H1 (cell line): Measurements from ENCODE around the gene DOCK10. TPM values are rescaled to one million over a fixed set of nuclear protein-coding genes. Genes with fewer than 3 reads are reported as not detected.

ENCODE experiments used
- CTCF ChIA-PET: fragments of 300-600 bp; sonication (Branson Sonifier 250); formaldehyde crosslinking; loops from one replicate; lab custom pipeline; 2021; ENCODE audit not compliant: partially characterized antibody; lab: Charles Lee
- POLR2A ChIA-PET: fragments of 300-600 bp; sonication (Branson Sonifier 250); formaldehyde crosslinking; loops from one replicate; lab custom pipeline; 2021; ENCODE audit warnings: inconsistent platforms; ENCODE audit not compliant: partially characterized antibody; lab: Charles Lee
- DNase-seq, 2 experiments: peaks; one replicate each; pipeline versions ENCODE4 v3.0.0 to v3.0.0-alpha.2; 2010 to 2022; ENCODE audit warnings: low spot score in 2 of 2, low read depth in 1 of 2, mixed read lengths in 1 of 2
- FAIRE-seq: peaks from 2 replicates; lab custom pipeline; 2011; peaks lifted over from hg19 to GRCh38; lab: Jason Lieb, UNC
- H2AFZ ChIP-seq: 2 replicates; pipeline ENCODE4 v1.8.1; 2012; ENCODE audit warnings: low read length, inconsistent platforms
- H2AK5ac ChIP-seq: 2 replicates; pipeline ENCODE4 v1.6.1; 2013; ENCODE audit warnings: low read depth, low read length
- H2BK120ac ChIP-seq: replicated peaks from 2 replicates; pipeline ENCODE3; 2013; ENCODE audit warnings: low read depth, low read length, inconsistent platforms
- H2BK12ac ChIP-seq: 2 replicates; pipeline ENCODE4 v1.6.1; 2013; ENCODE audit warnings: low read depth, low read length
- H2BK15ac ChIP-seq: 2 replicates; pipeline ENCODE4 v1.6.1; 2013; ENCODE audit warnings: low read length
- H2BK20ac ChIP-seq: 2 replicates; pipeline ENCODE4 v1.6.1; 2013; ENCODE audit warnings: low read length
- H2BK5ac ChIP-seq: 2 replicates; pipeline ENCODE4 v1.6.1; 2013; ENCODE audit warnings: low read depth, low read length
- H3K14ac ChIP-seq: 2 replicates; pipeline ENCODE4 v1.6.1; 2013; ENCODE audit warnings: inconsistent platforms; ENCODE audit not compliant: insufficient read length
- H3K18ac ChIP-seq: 2 replicates; pipeline ENCODE4 v1.6.1; 2013; ENCODE audit warnings: low read length; ENCODE audit errors: extremely low read depth
- H3K23ac ChIP-seq: 2 replicates; pipeline ENCODE4 v1.6.1; 2013; ENCODE audit warnings: inconsistent platforms; ENCODE audit not compliant: insufficient read length
- H3K23me2 ChIP-seq: 2 replicates; pipeline ENCODE4 v1.6.1; 2013; ENCODE audit warnings: low read depth, low read length
- H3K27ac ChIP-seq: 2 replicates; pipeline ENCODE4 v1.6.1; 2011; ENCODE audit warnings: low read depth, low read length, inconsistent platforms
- H3K27me3 ChIP-seq, 4 experiments: replicated peaks in 1 of 4; 1 replicate in 1 of 4; 2 replicates in 3 of 4; pipeline versions ENCODE4 v1.6.1 to v1.8.1; 2011 to 2013; ENCODE audit warnings: low read length in 3 of 4, mild to moderate bottlenecking in 3 of 4, inconsistent platforms in 2 of 4, mixed read lengths in 2 of 4, moderate library complexity in 1 of 4; ENCODE audit not compliant: control insufficient read depth in 3 of 4, insufficient read depth in 3 of 4; ENCODE audit errors: extremely low read depth in 1 of 4
- H3K36me3 ChIP-seq, 4 experiments: 2 replicates each; pipeline versions ENCODE4 v1.6.1 to v1.8.1; 2011 to 2013; ENCODE audit warnings: mild to moderate bottlenecking in 4 of 4, low read length in 3 of 4, moderate library complexity in 2 of 4, control low read depth in 1 of 4, inconsistent platforms in 1 of 4; ENCODE audit not compliant: insufficient read depth in 4 of 4, control insufficient read depth in 2 of 4
- H3K4ac ChIP-seq: replicated peaks from 2 replicates; pipeline ENCODE3; 2013; ENCODE audit warnings: low read length, low read depth, mixed read lengths, inconsistent platforms; ENCODE audit not compliant: insufficient read length
- H3K4me1 ChIP-seq, 4 experiments: replicated peaks in 1 of 4; 1 replicate in 1 of 4; 2 replicates in 3 of 4; pipeline versions ENCODE4 v1.6.1 to v1.8.1; 2011 to 2013; ENCODE audit warnings: low read length in 3 of 4, inconsistent platforms in 2 of 4, mixed read lengths in 1 of 4; ENCODE audit not compliant: insufficient read depth in 4 of 4, control insufficient read depth in 3 of 4
- H3K4me2 ChIP-seq, 2 experiments: 2 replicates each; pipeline versions ENCODE4 v1.6.1 to v1.8.1; 2011 to 2013; ENCODE audit warnings: low read depth in 2 of 2, low read length in 2 of 2, control low read depth in 1 of 2, inconsistent platforms in 1 of 2, mild to moderate bottlenecking in 1 of 2; ENCODE audit not compliant: insufficient read depth in 1 of 2
- H3K4me3 ChIP-seq, 4 experiments: fragments of 200-600, 300-600 bp in 1 of 4; sonication (generic), shearing (Covaris generic), sonication (Bioruptor Twin) in 1 of 4; 2 replicates each; pipeline versions ENCODE4 v1.5.1 to v1.8.1; 2011 to 2016; ENCODE audit warnings: low read length in 4 of 4, low read depth in 3 of 4, control low read depth in 2 of 4, inconsistent platforms in 2 of 4, mild to moderate bottlenecking in 2 of 4, mixed read lengths in 1 of 4, moderate library complexity in 1 of 4; ENCODE audit not compliant: insufficient read depth in 2 of 4; ENCODE audit errors: extremely low read depth in 1 of 4
- H3K56ac ChIP-seq: replicated peaks from 2 replicates; pipeline ENCODE3; 2013; ENCODE audit warnings: low read depth, mild to moderate bottlenecking, mixed read lengths, low read length, inconsistent platforms; ENCODE audit not compliant: insufficient read length
- H3K79me1 ChIP-seq: 2 replicates; pipeline ENCODE4 v1.6.1; 2013; ENCODE audit warnings: low read depth, low read length, control low read depth
- H3K79me2 ChIP-seq, 2 experiments: 2 replicates each; pipeline versions ENCODE4 v1.6.1 to v1.8.1; 2012 to 2013; ENCODE audit warnings: low read length in 2 of 2, mild to moderate bottlenecking in 2 of 2, inconsistent platforms in 1 of 2; ENCODE audit not compliant: insufficient read depth in 2 of 2, control insufficient read depth in 1 of 2
- H3K9ac ChIP-seq, 4 experiments: replicated peaks in 1 of 4; 1 replicate in 1 of 4; 2 replicates in 3 of 4; pipeline versions ENCODE4 v1.6.1 to v1.8.1; 2011 to 2013; ENCODE audit warnings: low read depth in 3 of 4, low read length in 3 of 4, control low read depth in 2 of 4, mild to moderate bottlenecking in 2 of 4, moderate library complexity in 2 of 4, inconsistent platforms in 1 of 4; ENCODE audit errors: extremely low read depth in 1 of 4
- H3K9me3 ChIP-seq, 2 experiments: 2 replicates each; pipeline versions ENCODE4 v1.6.1 to v1.8.1; 2012 to 2013; ENCODE audit warnings: mild to moderate bottlenecking in 2 of 2, moderate library complexity in 2 of 2, control low read depth in 1 of 2, inconsistent platforms in 1 of 2, low read depth in 1 of 2, low read length in 1 of 2, mixed read lengths in 1 of 2; ENCODE audit not compliant: insufficient read depth in 2 of 2
- H4K20me1 ChIP-seq, 2 experiments: replicated peaks in 1 of 2; 2 replicates each; pipeline versions ENCODE3 to v1.8.1; 2011 to 2013; ENCODE audit warnings: inconsistent platforms in 2 of 2, low read length in 2 of 2, mild to moderate bottlenecking in 1 of 2; ENCODE audit not compliant: insufficient read depth in 2 of 2, control insufficient read depth in 1 of 2
- H4K5ac ChIP-seq: 2 replicates; pipeline ENCODE4 v1.6.1; 2013; ENCODE audit warnings: low read length, low read depth, mixed read lengths, inconsistent platforms; ENCODE audit not compliant: insufficient read length
- H4K8ac ChIP-seq: 2 replicates; pipeline ENCODE4 v1.8.0; 2013; ENCODE audit warnings: mild to moderate bottlenecking, moderate library complexity, low read length, inconsistent platforms; ENCODE audit not compliant: insufficient read depth; ENCODE audit errors: extremely low read depth
- H4K91ac ChIP-seq: replicated peaks from 2 replicates; pipeline ENCODE3; 2013; ENCODE audit warnings: low read length, mixed read lengths, inconsistent platforms; ENCODE audit not compliant: insufficient read length
- CBX5 ChIP-seq: fragments of 300-800, 300-1000 bp; sonication (generic); IDR thresholded peaks from 2 replicates; pipeline ENCODE4 v1.7.1; 2016; ENCODE audit warnings: antibody characterized with exemption, low read length, low read depth
- CBX8 ChIP-seq: fragments of 300-800, 300-1000 bp; sonication (generic); IDR thresholded peaks from 2 replicates; pipeline ENCODE4 v1.7.1; 2016; ENCODE audit warnings: low read depth, low read length, borderline replicate concordance
- EZH2 ChIP-seq: fragments of 200-600 bp; sonication (generic); IDR thresholded peaks from 2 replicates; pipeline ENCODE4 v1.7.1; 2012; ENCODE audit warnings: low read depth, mild to moderate bottlenecking, moderate library complexity, low read length, inconsistent platforms; ENCODE audit not compliant: severe bottlenecking
- HDAC6 ChIP-seq: IDR thresholded peaks from one replicate; pipeline ENCODE4 v1.7.1; 2012; ENCODE audit warnings: low read depth, mild to moderate bottlenecking, inconsistent platforms, low read length, moderate library complexity
- POU5F1 ChIP-seq: IDR thresholded peaks from 2 replicates; pipeline ENCODE4 v1.6.1; 2011; ENCODE audit warnings: low read depth, mild to moderate bottlenecking, low read length, moderate library complexity
- RAD21 ChIP-seq, 2 experiments: IDR thresholded peaks in 1 of 2; conservative IDR thresholded peaks in 1 of 2; 2 replicates each; pipeline ENCODE4 v1.6.1; 2011; ENCODE audit warnings: low read depth in 2 of 2, low read length in 2 of 2, improper control_type of control experiment in 1 of 2, inconsistent platforms in 1 of 2, mild to moderate bottlenecking in 1 of 2, moderate library complexity in 1 of 2
- RBBP5 ChIP-seq: IDR thresholded peaks from 2 replicates; pipeline ENCODE4 v1.7.1; 2012; ENCODE audit warnings: low read depth, mild to moderate bottlenecking, inconsistent platforms, low read length, moderate library complexity, borderline replicate concordance
- TAF1 ChIP-seq: IDR thresholded peaks from 2 replicates; pipeline ENCODE4 v1.6.1; 2011; ENCODE audit warnings: mild to moderate bottlenecking, low read depth, low read length
- TBP ChIP-seq: IDR thresholded peaks from 2 replicates; pipeline ENCODE4 v1.6.1; 2011; ENCODE audit warnings: low read depth, low read length, improper control_type of control experiment
- WGBS, 2 experiments: shearing (Covaris generic) in 1 of 2; methylation state at CpG; one replicate each; pipeline versions ENCODE4 v1.1.6 to v1.1.7; 2013 to 2015; ENCODE audit warnings: low lambda C conversion rate in 2 of 2, mixed read lengths in 2 of 2, inconsistent platforms in 1 of 2, low coverage in 1 of 2, missing lambda C conversion rate in 1 of 2; ENCODE audit not compliant: insufficient replicate concordance in 2 of 2, insufficient coverage in 1 of 2, insufficient read length in 1 of 2; ENCODE audit errors: extremely low coverage in 1 of 2, missing lambda C conversion rate in 1 of 2; 5-methylcytosine and 5-hydroxymethylcytosine counted together
- polyA plus RNA-seq, 7 experiments: library from polyadenylated mRNA; depleted of rRNA in 3 of 7; stranded (reverse) in 5 of 7; unstranded in 2 of 7; fragments of >200 nt in 5 of 7; fragments of 200-250 nt in 2 of 7; gene quantifications; 1 replicate in 5 of 7; 2 replicates in 1 of 7; 4 replicates in 1 of 7; pipeline versions ENCODE4 v1.2.1 to v1.2.3, GENCODE V29; 2011 to 2013; ENCODE audit warnings: missing spikeins in 2 of 7, mixed read lengths in 2 of 7
- total RNA-seq: library from RNA; stranded (reverse); fragmentation: NEBNext Ultra II Directional; extraction: Animal tissue kit (Norgen Biotek cat#: 25700); gene quantifications from 2 replicates; pipeline ENCODE4 v1.2.1, GENCODE V29; 2021

DOCK10 gene
- total and polyA plus RNA-seq, 2 of the 8 experiments (the other 6 are each of a cell fraction or from before 2014, with no cell fraction given): 0.33 to 1.6 TPM

- Histone ChIP-seq H3K9ac (no peak overlapping the region), H3K4me2 (no peak overlapping the region), H3K4me3 (no peak overlapping the region), H3K14ac (no peak overlapping the region), H3K27me3 (no peaks in the 10 kb centered on the region), H2BK120ac (no peak overlapping the region), H3K56ac (no peak overlapping the region), H3K79me2 (no peaks in the 10 kb centered on the region), H3K4me1 (peaks cover 2 to 9% (median 3%) of the 10 kb centered on the region in 4 experiments; a peak in 6 of 7 replicates), H3K23ac (no peak overlapping the region), H3K4ac (no peak overlapping the region), H3K9me3 (no peaks in the 10 kb centered on the region), H2AFZ (no peak overlapping the region), H3K27ac (no peak overlapping the region), H4K20me1 (no peaks in the 10 kb centered on the region), H3K36me3 (no peaks in the 10 kb centered on the region), H4K5ac (no peak overlapping the region), H2AK5ac (no peak overlapping the region), H3K18ac (no peak overlapping the region), H2BK15ac (no peak overlapping the region), H2BK12ac (no peak overlapping the region), H3K79me1 (no peaks in the 10 kb centered on the region), H4K91ac (no peak overlapping the region), H3K23me2 (no peaks in the 10 kb centered on the region; the same call in 1 of the 2 replicates), H2BK5ac (no peak overlapping the region), H2BK20ac (no peak overlapping the region), H4K8ac (no peak overlapping the region)
- FAIRE-seq (no peak), DNase-seq (no peak)
- 90 to 100% methylated on average over 1 to 5 of the region's 5 CpGs for WGBS, 2 experiments
- ChIA-PET CTCF (interaction anchor here (0.9 to 1.7 kb wide), 4 partner anchors 30 to 72 kb away, joined by 3 to 5 read pairs (median 4); no protein-coding TSS in a partner anchor), POLR2A (interaction anchor here (1.2 kb wide), 1 partner anchor 9 kb away, joined by 3 read pairs; no protein-coding TSS in a partner anchor)
- TF ChIP-seq CBX5 (no peak), POU5F1 (no peak), TBP (no peak), TAF1 (no peak), EZH2 (no peak), HDAC6 (no peak), CBX8 (no peak), RBBP5 (no peak), RAD21 (IDR thresholded peaks at IDR 0.05 in 1 of 2, conservative IDR thresholded peaks at IDR 0.05 in 1 of 2; ENCODE audit: low read depth in 2 of 2, low read length in 2 of 2) (no peak)
These were observed 32.1 kb upstream of the DOCK10 start for GRCh38 chr2:225074366-225074765.
